Activated CD8-positive, alpha-beta memory T cell treated with anti-CD3 and anti-CD28 coated beads for 1 hour (primary cell): ENCODE data around the gene EP300.

Source experiments
- DNase-seq, 2 donors: peaks; one replicate each; pipeline ENCODE4 v3.0.0-alpha.2; 2020; ENCODE audit warnings: low read depth in 1 of 2; ENCODE audit errors: extremely low read depth in 1 of 2

EP300 gene

DNA sequence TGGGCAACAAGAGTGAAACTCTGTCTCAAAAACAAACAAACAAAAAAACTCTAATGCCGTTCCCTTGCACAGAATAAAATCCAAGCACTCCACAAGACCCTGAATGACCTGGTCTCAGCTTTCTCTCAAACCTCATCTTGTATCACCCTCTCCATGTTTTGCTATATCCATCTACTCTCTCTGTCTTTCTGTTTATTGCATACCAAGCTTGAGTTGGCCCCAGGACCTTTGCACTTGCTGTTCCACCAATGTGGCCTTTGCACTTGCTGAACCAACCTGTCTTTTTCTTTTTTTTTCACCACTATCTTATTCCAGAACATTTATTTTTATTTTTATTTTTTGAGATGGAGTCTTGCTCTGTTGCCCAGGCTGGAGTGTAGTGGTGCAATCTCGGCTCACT lies 110.7 kb downstream of the EP300 start:
- DNase-seq = no peak

DNA sequence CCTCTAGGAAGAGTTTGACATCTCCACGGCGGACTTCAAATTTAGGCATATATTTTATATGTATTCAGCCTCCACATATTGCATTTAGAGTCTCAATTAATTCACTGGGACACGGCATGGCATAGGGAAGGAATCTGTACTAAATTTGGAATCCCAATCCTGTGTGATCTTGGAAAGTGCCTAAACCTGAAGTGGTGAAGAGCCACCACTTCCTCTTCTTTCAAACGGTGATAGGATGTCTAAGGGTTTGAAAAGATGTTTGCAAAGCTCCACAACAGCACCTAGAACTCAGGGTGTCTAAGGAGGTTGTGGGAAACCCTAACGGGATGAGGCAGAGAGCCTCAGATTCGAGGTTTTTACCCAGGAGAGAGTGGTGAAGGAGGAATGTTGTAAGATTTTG lies 111.7 kb downstream of the EP300 start:
- no peak for DNase-seq

GRCh38 chr22:41204992-41205900 lies 112.9 kb downstream of the EP300 start, which contains the start of gene L3MBTL2:
Gene L3MBTL2, plus strand, starts transcription at chr22:41205312. Its CDS starts 51 bp downstream, at chr22:41205363.
- peak; percentile 97 for DNase-seq

- no peak for DNase-seq
Observed at GRCh38 chr22:41206719-41207118, 114.3 kb downstream of the EP300 start.

- no peak for DNase-seq
Observed at GRCh38 chr22:41215409-41215808, 123.0 kb downstream of the EP300 start.

DNA sequence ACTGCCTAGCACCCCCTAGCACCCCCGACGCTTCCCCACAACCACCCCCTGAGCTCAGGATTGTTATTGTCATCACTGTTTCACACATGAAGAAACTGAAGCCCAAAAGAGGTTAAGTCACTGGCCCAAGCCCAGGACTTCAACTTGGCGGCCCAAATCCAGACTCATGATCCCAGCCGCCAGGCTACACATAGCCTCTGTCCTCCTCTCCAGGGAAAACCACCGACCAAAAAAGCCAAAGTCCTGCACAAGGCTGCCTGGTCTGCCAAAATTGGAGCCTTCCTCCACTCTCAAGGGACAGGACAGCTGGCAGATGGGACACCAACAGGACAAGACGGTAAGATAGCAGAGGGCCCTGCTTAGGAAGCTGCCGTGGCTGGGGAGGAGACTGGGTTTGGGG lies 123.5 kb downstream of the EP300 start:
- DNase-seq = no peak

DNA sequence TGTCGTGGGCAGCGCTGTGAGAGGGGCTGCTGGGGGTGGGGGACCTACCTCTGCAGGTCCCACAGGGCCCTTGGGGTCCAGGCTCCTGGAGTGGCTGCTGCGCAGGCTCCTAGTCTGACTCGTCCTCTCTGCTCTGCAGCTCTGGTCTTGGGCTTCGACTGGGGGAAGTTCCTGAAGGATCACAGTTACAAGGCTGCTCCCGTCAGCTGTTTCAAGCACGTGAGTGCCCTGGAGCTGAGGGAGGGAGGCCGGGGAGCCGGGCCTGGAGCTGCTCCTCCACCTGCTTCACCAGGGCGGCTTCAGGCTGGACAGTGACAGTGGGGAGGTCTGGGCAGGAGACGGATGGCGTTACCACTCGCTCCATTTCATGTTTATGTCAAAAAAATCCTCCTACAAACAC lies 124.6 kb downstream of the EP300 start:
- DNase-seq = no peak

GRCh38 chr22:41217553-41218157 lies 125.3 kb downstream of the EP300 start:
- DNase-seq = no peak

- no peak for DNase-seq
Observed at GRCh38 chr22:41222846-41223507, 130.6 kb downstream of the EP300 start.

GRCh38 chr22:41223535-41223934 lies 131.1 kb downstream of the EP300 start:
- no peak for DNase-seq

- no peak for DNase-seq
Observed at GRCh38 chr22:41226723-41227655, 134.6 kb downstream of the EP300 start.

DNA sequence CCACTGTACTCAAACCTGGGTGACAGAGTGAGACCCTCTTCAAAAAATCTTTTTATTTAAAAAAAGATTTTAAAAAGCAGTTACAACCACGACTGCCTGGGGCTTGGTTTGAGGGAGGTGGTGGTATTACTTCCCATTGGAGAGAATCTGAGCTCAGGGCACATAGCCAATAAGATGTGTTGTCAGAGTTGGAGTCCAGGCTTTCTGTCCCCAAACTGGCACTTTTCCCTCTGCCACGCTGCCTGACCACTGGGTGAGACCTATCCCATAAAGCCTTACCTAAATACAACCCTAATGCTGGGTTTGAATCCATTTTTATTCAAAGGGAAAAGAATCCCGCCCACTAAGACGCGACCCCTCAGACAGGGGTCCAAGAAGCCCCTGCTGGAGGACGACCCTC lies 136.8 kb downstream of the EP300 start:
- DNase-seq = no peak
